ENCODE data around the gene KIF5C.

The KIF5C gene

GRCh38 chr2:148990968-148991367, 115.9 kb downstream of the KIF5C start:
- ATAC-seq = no peak
- no peak for DNase-seq

GRCh38 chr2:148992448-148992847, 117.4 kb downstream of the KIF5C start:
- no peak for DNase-seq
- no peak for ATAC-seq

GRCh38 chr2:148993351-148993750, 118.3 kb downstream of the KIF5C start:
- DNase-seq = no peak
- no peak for ATAC-seq

GRCh38 chr2:148994341-148994740, 119.3 kb downstream of the KIF5C start:
- no peak for DNase-seq
- ATAC-seq = no peak

GRCh38 chr2:148996805-148997204, 121.8 kb downstream of the KIF5C start:
- DNase-seq = no peak
- ATAC-seq = no peak

- DNase-seq (no peak), ATAC-seq (no peak)
Observed at GRCh38 chr2:148998165-148998830, 123.3 kb downstream of the KIF5C start.

GRCh38 chr2:148998831-148999200, 123.8 kb downstream of the KIF5C start:
- DNase-seq = no peak

GRCh38 chr2:148999451-148999921, 124.5 kb downstream of the KIF5C start:
- ATAC-seq (no peak), DNase-seq (no peak)

More at GRCh38 chr2:148998831-148999200, 123.8 kb downstream of the KIF5C start:
- no peak for ATAC-seq

GRCh38 chr2:149000158-149000938, 125.3 kb downstream of the KIF5C start:
- DNase-seq = no peak
- ATAC-seq = peak; percentile 75

- ATAC-seq = no peak
- DNase-seq = no peak
Observed at GRCh38 chr2:149001496-149001895, 126.5 kb downstream of the KIF5C start.

GRCh38 chr2:149002378-149002890, 127.4 kb downstream of the KIF5C start:
- DNase-seq (no peak), ATAC-seq (no peak)

GRCh38 chr2:149002891-149003740, 128.1 kb downstream of the KIF5C start:
- ATAC-seq (no peak), DNase-seq (no peak)

GRCh38 chr2:149004836-149005235, 129.8 kb downstream of the KIF5C start:
- ATAC-seq (no peak), DNase-seq (no peak)

GRCh38 chr2:149005471-149006077, 130.5 kb downstream of the KIF5C start:
- ATAC-seq (no peak), DNase-seq (no peak)

GRCh38 chr2:149006883-149007543, 132.0 kb downstream of the KIF5C start:
- no peak for DNase-seq
- ATAC-seq = no peak

GRCh38 chr2:149008381-149008780, 133.4 kb downstream of the KIF5C start:
- DNase-seq (no peak), ATAC-seq (no peak)

GRCh38 chr2:149009576-149010461, 134.8 kb downstream of the KIF5C start:
- ATAC-seq = no peak
- DNase-seq = no peak

- ATAC-seq (no peak), DNase-seq (no peak)
Observed at GRCh38 chr2:149012545-149012944, 137.5 kb downstream of the KIF5C start.

- ATAC-seq (no peak), DNase-seq (no peak)
Observed at GRCh38 chr2:149015501-149015900, 140.5 kb downstream of the KIF5C start.

- DNase-seq (no peak), ATAC-seq (no peak)
Observed at GRCh38 chr2:149015926-149016563, 141.0 kb downstream of the KIF5C start.
